DMS53 treated with DMSO at 0.1 percent for 48 hours (cell line): ENCODE results near the gene IL1RAPL2.
"Not testable (repeated sequence)": the region's sequence is repeated elsewhere in the genome, so short reads cannot be mapped to it uniquely, and the experiment has no call there.

ENCODE experiments used
- DNase-seq: peaks from one replicate; lab custom pipeline; 2025; ENCODE audit not compliant: unreplicated experiment; lab: John Stamatoyannopoulos, UW

Gene IL1RAPL2

GRCh38 chrX:105013719-105014118 is 447.7 kb downstream of the IL1RAPL2 start:
- DNase-seq: no peak

GRCh38 chrX:105017641-105018040 is 451.6 kb downstream of the IL1RAPL2 start:
- no peak for DNase-seq

- no peak for DNase-seq
These were observed 452.9 kb downstream of the IL1RAPL2 start for GRCh38 chrX:105018865-105019264.

GRCh38 chrX:105028962-105029361 is 463.0 kb downstream of the IL1RAPL2 start:
- DNase-seq: not testable (repeated sequence)

- DNase-seq: no peak
These were observed 472.8 kb downstream of the IL1RAPL2 start for GRCh38 chrX:105038672-105039328.

- DNase-seq: no peak
These were observed 484.9 kb downstream of the IL1RAPL2 start for GRCh38 chrX:105050921-105051320.

- DNase-seq: no peak
These were observed 485.4 kb downstream of the IL1RAPL2 start for GRCh38 chrX:105051364-105051763.

GRCh38 chrX:105052926-105053325 is 486.9 kb downstream of the IL1RAPL2 start:
- DNase-seq: no peak

- DNase-seq: no peak
These were observed 497.7 kb downstream of the IL1RAPL2 start for GRCh38 chrX:105063743-105064142.

GRCh38 chrX:105098201-105098600 is 532.2 kb downstream of the IL1RAPL2 start:
- no peak for DNase-seq

- peak; percentile 48 for DNase-seq
These were observed 532.8 kb downstream of the IL1RAPL2 start for GRCh38 chrX:105098812-105099211.

GRCh38 chrX:105101378-105101777 is 535.4 kb downstream of the IL1RAPL2 start:
- no peak for DNase-seq

- no peak for DNase-seq
These were observed 543.9 kb downstream of the IL1RAPL2 start for GRCh38 chrX:105109936-105110335.

- no peak for DNase-seq
These were observed 548.6 kb downstream of the IL1RAPL2 start for GRCh38 chrX:105114554-105115130.

- DNase-seq: not testable (repeated sequence)
These were observed 549.8 kb downstream of the IL1RAPL2 start for GRCh38 chrX:105115596-105116320.

GRCh38 chrX:105116486-105116885 is 550.5 kb downstream of the IL1RAPL2 start:
- DNase-seq: no peak

GRCh38 chrX:105117621-105118020 is 551.6 kb downstream of the IL1RAPL2 start:
- DNase-seq: no peak

- DNase-seq: no peak
These were observed 554.5 kb downstream of the IL1RAPL2 start for GRCh38 chrX:105120463-105120862.

- DNase-seq: no peak
These were observed 555.2 kb downstream of the IL1RAPL2 start for GRCh38 chrX:105121186-105121585.

- peak; percentile 45 for DNase-seq
These were observed 560.2 kb downstream of the IL1RAPL2 start for GRCh38 chrX:105126201-105126600.

- DNase-seq: no peak
These were observed 568.3 kb downstream of the IL1RAPL2 start for GRCh38 chrX:105134273-105134672.

- no peak for DNase-seq
These were observed 570.8 kb downstream of the IL1RAPL2 start for GRCh38 chrX:105136786-105137185.
